Muscle of back (tissue), 11 donors: ENCODE data around the gene NFIC. TPM values are rescaled to one million over a fixed set of nuclear protein-coding genes. Genes with fewer than 3 reads are reported as not detected.
"Not testable (repeated sequence)": the region's sequence is repeated elsewhere in the genome, so short reads cannot be mapped to it uniquely, and the experiment has no call there.

Source experiments
- DNase-seq, 3 donors: peaks; one replicate each; pipeline versions ENCODE4 v3.0.0 to v3.0.0-alpha.2; 2013
- polyA plus RNA-seq, 10 donors: library from polyadenylated mRNA; unstranded; fragments of 120-200 nt; gene quantifications; one replicate each; pipeline ENCODE4 v1.2.1, GENCODE V29; 2013; ENCODE audit not compliant: insufficient read length in 10 of 10

Gene NFIC
- polyA plus RNA-seq, 10 donors = 35.1 to 50.8 (median 39.2) TPM

DNA sequence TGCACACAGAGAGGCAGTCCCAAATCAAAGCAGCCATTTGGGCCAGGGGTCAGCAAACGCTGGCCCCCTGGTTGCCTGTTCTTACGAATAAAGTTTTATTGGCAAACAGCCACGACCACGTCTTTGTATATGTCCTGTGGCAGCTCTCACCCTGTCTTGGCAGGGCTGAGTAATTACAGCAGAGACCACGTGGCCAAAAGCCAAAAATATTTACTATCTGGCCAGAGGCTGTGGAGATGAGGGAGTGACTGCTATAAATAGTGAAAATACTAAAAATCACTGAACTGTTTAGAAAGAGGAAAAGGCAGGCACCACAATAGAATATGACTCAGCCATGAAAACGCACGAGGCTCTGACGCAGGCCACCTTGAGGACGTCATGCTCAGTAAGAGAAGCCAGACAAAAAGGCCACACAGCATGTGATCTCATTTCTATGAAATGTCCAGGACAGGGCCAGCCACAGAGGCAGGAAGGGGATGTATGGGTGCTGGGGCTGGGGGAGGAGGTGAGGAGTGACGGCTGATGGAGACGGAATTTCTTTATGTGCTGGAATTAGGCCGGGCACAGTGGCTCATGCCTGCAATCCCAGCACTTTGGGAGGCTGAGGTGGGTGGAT lies 84.5 kb downstream of the NFIC start:
- DNase-seq = peak; percentile 50 to 98 (median 79)

DNA sequence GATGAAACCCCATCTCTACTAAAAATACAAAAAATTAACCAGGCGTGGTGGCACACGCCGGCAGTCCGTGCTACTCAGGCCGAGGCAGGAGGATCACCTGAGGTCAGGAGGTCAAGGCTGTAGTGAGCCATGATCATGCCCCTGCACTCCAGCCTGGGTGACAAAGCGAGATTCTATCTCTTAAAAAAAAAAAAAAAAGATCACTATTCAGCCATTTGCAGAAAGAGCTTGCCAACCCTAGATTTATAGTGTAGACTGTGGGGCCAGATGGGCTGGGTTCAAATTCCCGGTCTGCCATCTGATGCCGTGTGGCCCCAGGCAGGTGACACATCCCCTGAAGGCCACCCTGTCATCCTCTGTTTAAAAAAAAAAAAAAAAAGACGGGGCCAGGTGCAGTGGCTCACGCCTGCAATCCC lies 85.1 kb downstream of the NFIC start:
- DNase-seq = no peak

DNA sequence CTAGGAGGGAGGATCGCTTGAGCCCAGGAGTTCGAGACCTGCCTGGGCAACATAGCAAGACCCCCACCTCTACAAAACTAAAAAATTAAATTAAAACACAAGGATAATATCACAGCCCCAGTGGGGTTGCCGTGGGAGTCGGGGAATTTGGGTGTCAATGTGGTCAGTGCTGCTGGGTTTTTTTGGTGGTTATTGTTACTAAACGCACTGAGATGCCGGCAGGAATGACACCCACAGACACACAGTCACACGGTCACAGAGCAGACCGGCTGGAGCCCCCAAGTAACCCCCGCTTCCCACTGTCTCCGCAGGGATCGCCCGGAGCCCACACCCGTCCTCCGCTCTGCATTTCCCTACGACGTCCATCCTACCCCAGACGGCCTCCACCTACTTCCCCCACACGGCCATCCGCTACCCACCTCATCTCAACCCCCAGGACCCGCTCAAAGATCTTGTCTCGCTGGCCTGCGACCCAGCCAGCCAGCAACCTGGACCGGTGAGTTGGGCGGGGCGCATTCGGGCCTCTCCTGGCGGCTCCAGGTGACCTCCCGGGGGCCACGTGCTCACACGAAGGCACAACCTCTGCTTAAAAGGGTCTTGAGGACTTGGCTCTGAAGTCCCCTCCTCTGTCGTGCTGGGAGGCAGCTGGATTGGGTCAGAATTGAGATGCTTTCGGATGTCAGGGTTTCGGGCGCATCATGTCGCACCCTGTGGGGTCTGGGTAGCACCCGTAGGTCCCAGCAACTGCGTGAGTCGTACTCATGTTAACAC lies 86.0 kb downstream of the NFIC start:
- no peak for DNase-seq

DNA sequence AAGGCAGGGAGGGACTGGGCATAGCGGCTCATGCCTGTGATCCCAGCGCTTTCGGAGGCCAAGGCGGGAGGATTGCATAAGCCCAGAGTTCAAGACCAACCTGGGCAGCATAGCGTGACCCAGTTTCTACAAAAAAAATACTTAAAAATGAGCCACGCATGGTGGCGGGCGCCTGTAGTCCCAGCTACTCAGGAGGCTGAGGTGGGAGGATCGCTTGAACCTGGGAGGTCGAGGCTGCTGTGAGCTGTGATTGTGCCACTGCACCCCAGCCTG lies 86.5 kb downstream of the NFIC start:
- DNase-seq = not testable (repeated sequence)

DNA sequence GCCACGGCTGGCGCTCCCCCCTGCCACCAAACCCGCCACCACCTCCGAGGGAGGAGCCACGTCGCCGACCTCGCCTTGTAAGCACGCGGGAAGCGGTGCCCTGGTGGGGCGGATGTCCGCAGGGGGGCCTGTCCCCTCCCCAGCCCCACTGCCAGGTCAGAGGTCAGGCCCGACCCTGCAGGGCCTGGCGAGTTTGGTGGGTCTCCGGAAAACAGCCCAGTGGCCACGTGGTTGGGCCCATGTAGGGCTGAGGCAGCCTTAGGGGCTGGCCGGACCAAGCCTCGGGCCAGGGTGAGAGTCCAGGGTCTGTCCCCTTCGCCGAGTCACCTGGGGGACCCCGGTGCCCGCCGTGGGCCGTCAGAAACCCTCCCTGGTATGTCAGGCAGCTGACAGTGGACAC lies 87.5 kb downstream of the NFIC start:
- DNase-seq = no peak

DNA sequence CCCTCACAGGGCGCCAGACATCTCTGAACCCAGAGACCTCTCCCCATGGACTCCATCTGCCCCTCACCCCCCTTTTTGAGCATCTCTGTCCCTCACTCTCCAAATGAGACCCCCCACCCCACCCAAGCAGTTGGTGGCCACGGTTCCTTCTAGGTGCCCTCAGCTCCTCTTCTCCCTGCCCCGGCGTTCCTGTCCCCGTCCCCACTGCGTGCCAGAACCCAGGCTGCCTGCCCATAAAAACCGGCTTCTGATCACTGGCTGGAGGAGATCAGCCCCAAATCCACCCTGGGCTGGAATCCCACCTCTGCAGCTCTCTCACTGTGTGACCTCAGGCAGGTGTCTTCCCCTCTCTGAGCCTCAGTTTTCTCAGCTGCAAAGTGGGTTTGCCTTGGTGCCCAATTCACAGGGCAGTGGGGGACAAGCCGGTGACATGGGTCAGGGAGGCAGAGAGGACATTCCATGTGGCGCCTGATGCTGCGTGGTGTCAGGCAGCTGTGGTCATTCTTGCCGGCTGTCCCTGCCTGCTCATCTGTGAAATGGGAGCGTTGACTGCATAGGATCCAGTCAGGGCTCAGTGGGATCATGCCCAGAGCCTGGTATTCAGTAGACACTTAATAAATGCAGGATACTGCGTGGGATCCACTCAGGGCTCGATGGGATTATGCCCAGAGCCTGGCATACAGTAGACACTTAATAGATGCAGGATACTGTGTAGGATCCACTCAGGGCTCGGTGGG lies 88.4 kb downstream of the NFIC start:
- DNase-seq = no peak

DNA sequence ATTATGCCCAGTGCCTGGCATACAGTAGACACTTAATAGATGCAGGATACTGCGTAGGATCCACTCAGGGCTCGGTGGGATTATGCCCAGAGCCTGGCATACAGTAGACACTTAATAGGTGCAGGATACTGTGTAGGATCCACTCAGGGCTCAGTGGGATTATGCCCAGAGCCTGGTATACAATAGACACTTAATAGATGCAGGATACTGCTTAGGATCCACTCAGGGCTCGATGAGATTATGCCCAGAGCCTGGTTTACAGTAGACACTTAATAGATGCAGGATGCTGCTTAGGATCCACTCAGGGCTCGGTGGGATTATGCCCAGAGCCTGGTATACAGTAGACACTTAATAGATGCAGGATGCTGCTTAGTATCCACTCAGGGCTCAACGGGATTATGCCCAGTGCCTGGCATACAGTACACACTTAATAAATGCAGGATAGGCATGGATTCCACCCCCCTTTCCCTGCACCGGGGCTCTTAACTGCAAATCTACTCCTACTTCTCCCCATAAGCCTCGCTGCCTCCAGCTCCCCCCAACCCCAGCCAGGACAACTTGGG lies 89.1 kb downstream of the NFIC start:
- no peak for DNase-seq

DNA sequence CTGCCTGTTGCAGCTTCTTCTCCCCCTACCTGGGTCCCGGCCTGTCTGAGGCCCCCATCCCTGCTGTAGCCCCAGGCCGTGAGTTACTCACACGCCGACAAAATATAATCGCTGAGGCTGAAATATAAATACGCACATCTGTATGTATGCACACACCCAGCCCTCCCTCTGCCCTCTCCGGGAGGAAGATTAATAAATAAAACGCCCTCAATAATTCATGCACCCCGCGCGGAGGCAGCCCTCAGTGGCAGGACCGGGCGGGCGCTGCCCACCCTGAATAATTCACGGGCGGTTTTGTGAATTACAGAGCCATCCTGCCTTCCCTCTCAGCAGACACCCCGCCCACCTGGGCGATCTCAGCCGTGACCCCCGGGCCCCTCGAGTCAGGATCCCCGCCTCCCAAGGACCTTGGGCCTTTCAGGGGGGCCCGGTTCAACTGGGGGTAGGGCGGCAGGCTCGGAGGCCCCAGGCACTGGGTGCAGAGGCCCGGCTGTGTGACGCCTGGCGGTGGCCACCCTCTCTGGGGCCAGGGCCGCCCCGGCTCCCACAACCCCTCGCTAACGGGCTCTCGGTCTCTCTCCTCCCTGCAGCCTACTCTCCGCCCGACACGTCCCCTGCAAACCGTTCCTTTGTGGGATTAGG lies 89.7 kb downstream of the NFIC start:
- DNase-seq = no peak

DNA sequence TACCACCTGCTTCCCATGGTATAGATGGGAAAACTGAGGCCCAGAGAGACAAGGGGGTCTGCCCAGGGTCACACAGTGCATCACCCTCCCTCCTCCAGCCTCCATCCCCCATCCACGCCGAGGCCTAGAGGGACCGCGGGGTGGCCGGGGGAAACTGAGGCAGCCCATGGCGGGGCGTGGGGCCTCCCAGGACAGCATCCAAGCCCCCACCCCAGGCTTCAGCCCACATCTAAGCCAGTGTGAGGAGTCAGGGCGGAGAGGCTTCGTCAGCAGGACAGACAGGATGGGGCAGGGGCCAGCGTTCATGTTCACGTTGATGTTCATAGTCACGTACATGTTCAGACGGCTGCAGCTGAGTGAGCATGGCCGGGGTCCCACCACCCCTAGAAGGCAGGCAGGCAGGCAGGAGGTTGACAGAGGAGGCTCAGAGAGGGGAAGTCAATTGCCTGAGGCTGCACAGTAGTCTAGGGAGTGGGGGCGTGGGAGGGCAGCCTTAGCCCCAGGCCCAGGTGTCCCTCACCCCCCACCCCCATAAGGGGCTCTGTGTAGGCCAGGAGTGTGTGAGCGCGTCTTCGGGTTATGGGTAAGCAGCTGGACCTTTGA lies 90.6 kb downstream of the NFIC start:
- peak in 1 of 3 donors; percentile 57 for DNase-seq

DNA sequence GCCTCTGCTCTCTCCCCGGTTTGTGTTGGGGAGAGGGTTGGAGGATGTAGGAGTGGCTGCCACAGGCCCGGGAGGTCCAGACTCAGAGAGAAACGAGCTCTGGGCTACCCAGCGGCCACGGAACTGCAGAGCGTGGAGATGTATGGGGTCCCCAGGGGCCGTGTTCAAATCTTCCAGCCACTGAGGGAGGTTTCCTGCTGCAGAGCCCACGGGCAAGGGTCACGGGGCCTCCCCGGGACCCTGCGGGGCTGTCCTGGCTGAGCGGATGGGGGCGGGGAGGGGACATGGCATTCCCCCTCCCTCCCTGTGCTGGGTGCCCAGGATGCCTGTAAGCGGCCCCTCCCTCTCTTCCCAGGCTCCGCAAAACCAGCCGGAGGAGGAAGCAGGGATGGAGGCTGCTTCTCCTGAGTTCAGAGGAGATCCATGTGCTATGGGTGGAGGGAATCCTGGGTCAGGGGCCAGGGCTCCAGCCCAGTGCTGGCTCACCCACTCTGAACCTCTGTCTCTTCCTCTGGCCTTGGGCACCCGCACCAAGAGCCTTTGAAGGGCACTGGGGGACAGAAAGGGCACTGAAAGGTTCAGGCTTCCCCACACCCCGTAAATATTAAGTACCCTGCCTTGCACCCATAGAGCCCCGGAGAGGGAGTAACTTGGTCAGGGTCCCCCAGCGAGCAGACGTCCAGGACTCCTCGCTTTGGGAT lies 91.3 kb downstream of the NFIC start:
- DNase-seq = peak in 1 of 3 donors; percentile 80

DNA sequence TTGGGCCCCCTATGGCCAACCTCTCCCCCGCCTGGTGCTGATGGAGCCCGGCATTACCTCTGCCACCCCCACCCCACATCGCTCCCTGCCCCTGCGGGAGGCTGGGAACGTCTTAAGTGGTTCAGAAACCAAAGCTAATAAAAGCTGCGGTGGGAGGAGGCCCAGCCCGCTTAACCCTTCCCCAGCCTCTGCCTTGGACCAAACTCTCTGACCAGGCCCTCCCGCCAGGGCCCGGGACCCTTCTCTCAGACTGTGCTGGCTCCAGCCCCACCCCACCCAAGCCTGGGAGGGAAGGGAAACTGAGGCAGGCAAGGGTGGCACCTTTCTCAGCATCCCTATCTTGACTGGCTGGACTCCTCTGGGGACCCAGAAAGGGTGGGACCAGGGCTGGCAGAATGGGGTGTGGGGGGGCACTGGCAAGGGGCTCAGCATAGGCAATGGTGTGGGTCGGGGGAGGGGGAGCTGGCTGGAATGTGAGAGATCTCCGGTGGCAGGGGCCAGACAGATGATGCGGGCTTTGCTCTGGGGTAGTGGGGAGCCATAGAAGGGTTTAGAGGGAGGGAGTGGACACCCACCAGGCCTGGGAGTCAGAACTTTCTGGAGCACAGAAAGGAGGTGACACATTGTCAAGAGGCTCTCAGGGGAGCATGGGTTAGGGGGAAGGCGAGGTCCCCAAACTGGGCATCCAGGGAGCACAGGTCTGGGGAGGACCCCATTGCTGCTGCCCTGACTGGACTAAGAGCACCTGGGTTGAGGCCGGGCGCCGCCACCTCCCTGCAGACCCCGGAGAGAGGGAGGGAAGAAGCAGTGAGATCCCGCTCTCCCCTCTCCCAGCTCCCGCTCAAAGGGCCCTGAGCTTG lies 92.1 kb downstream of the NFIC start:
- DNase-seq = peak in 2 of 3 donors; percentile 55 to 83

DNA sequence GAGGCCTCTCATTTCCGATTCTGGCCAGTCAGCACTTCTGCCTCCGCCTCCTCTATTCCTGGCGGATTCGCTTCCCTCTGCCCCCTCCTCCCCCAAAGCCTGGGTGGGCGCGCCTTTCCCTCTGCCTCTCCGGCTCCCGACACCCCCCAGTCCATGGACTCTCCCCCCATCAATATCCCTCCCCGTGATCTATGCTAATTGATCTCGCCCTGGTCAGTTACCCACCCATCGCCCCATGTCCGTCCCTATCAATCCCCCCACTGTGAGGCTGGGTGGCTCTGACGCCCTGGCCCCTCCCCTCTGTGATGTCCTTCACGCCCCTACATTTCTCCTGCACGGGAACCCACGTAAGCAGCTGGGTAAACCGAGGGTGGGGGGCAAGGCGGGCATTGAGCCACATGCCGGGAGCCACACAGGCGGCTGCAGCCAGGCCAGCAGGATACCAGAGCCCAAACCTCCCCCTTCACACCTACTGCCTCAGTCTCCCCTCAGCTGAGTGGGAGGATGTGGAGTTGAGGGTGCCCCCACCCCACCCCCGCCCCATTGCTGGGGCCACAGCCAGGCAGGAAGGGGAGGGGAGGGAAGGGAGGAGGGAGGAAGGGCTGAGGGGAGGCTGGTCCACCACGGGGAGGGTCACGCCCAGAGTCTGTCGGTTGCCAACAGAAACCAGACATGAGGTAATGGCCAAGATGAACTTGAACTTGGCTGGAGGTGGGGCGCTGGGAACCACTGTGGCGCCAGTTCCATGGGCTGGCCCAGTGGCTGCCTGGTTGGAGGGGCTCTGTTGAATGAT lies 92.9 kb downstream of the NFIC start:
- DNase-seq = peak; percentile 85 to 97 (median 94)

DNA sequence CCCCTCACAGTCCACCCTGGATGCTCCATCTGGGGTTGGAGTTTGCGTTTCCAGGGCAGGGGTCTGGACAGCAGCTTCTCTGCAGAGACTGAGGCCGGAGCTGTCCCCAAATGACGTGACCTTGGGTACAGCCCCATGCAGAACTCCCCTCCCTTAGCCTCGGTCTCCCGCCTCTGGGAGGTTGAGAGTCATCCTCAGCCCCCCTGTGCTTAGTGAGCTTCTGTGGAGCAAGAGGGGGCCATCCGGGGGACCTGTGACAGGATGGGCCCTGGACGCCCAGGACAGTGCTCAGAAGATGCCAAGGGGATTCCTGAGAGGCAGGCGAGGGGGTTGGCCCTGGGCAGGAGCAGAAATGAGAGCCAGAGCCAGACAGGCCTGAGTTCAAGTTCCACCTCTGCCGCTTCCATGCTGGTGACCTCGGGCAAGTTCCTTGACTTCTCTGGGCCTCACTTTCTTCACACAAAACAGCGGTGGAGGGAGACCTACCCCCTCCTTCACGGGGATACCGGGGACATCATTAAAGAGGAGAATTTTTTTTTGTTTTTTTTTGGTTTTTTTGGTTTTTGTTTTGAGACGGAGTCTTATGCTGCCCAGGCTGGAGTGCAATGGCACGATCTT lies 93.7 kb downstream of the NFIC start:
- no peak for DNase-seq

DNA sequence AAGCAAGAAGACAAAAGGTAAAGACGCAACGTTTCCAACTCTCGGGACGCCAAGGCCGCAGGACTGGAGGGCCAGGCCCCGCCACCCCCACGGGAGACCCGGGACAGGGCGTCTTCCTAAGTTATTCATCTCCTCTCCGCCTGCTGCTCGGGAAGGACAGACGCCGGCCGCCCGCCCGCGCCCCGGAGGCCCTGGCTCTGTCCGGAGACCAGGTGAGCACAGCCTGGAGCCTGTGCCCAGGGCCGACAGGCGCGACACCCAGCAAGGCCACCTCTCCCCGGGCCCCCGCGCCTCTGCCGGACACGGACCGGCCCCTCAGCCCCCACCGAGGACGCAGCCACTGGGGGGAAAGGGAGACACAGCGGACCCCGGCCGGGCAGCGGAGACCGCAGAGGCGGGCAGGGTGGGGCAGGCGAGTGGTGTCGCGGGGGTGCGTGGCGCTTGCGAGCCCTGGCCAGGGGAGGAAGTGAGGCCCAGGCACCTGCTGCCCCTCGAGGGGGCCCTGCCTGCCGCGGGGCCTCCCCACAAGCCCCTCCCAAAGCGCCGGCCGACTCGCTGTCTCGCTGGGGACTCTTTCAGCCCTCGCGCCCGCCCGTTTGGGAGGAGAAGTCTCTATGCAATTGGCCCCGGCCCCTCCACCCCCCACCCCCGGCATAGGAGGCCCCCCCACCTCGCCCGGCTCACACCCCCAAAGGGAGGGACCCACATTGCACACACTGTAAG lies 96.8 kb downstream of the NFIC start:
- peak in 1 of 3 donors; percentile 60 for DNase-seq

DNA sequence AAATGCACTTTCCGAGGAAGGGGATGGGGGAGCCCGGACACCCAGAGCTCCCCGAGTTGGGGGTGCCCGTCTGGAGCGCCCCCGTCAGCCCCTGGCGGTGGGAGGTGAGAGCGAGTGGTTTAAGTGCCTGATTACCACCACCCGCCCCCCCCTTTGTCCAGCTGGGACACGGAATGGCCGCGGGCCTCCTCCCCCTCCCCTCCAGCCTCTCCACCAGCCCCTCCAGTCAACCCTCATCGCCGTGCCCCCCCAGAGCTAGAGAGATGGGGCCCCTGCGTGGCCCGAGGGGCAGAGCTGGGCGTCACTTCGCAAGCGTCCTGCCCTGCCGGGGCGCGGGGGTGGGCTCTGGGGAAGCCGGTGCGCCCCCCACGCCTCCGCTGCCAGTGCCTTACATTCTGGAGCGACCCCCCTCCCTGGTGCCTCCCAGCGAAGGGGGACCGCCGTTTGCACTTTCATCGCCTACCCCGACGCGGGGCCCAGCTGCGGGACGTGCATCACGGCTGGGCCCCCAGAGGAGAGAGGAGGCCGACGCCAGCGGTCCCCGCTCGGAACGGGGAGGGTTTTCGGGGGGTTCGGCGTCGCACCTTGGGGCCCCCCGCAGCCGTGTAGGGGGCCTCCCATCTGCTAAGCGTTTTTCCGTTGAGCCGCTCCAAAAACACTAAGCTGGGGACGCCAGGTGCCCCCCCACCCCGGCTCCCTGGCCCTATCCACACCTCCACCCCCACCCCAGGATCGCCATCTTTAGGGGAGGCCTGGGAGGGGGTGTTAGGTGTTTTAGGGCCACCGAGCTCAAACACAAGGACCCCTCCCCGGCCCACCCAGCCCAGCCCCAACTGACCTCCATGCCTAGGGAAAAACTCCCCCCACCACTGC lies 97.6 kb downstream of the NFIC start:
- DNase-seq = peak in 1 of 3 donors; percentile 46

DNA sequence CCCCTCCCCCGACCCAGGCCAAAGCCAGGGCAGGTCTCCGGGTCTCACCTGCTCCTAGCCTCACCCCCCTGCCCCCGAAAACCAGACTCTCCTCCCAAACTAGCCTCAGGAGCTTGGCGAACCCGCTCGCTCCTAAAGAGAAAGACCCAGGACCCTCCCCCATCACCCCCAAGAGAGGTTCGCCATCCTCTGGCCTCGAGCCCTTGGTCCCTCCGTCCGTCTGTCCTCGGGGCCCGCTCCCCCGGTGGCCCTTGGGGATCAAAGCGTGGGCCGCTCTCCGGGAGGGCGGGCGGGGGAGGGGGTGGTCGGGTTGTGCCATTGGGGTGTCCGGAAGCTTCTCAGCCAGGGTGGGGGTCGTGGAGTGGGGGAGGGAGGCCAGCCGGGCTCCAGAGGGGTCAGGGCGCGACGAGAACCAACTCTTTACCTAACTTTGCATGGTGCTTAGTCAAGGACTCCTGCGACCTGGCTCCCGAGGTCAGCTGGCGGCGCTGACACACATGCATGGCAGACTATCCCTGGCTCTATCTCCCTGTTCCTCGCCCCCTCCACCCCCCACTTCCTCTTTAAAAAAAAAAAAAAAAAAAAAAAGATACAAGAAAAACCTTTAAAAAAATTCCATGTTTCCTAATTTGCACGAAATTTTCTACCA lies 98.3 kb downstream of the NFIC start:
- no peak for DNase-seq

DNA sequence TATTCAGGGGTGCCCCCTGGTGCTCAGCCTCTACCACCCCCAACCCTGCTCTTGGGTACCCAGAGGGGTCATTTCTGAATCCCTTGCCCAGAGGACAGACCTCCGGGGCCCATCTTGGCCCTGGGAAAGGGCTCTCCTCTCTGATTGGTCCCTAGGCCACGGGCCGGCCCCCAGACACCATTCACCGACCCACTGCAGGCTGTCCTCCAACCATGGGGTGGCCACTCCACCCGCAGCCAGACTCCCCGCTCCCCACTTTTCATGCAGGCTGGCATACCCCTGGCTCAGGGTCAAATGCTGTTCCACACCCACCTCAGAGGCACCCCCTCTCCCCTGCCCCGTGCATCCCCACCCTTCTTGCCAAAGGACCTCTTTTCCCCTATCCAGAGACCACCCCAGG lies 99.2 kb downstream of the NFIC start:
- no peak for DNase-seq
